Inflammatory macrophage treated with lipopolysaccharide for 1 hour (primary cell): ENCODE data around the gene NTN1.

Experiments used
- DNase-seq, 2 donors: peaks; one replicate each; pipeline ENCODE4 v3.0.0-alpha.2; 2020 to 2022

NTN1 gene

GRCh38 chr17:9170336-9170735 lies 149.0 kb downstream of the NTN1 start:
- no peak for DNase-seq

- no peak for DNase-seq
These were observed 149.5 kb downstream of the NTN1 start for GRCh38 chr17:9170853-9171252.

- DNase-seq, result no peak
These were observed 152.2 kb downstream of the NTN1 start for GRCh38 chr17:9173386-9173983.

- DNase-seq, result no peak
These were observed 153.0 kb downstream of the NTN1 start for GRCh38 chr17:9174312-9174711.

GRCh38 chr17:9174779-9175574 lies 153.7 kb downstream of the NTN1 start:
- no peak for DNase-seq

GRCh38 chr17:9175700-9176467 lies 154.6 kb downstream of the NTN1 start:
- no peak for DNase-seq

GRCh38 chr17:9177212-9177611 lies 155.9 kb downstream of the NTN1 start:
- no peak for DNase-seq

GRCh38 chr17:9178319-9178718 lies 157.0 kb downstream of the NTN1 start:
- no peak for DNase-seq

GRCh38 chr17:9179602-9180001 lies 158.3 kb downstream of the NTN1 start:
- DNase-seq, result no peak

GRCh38 chr17:9181640-9182039 lies 160.3 kb downstream of the NTN1 start:
- peak in 1 of 2 donors; percentile 13 for DNase-seq

- DNase-seq, result no peak
These were observed 162.0 kb downstream of the NTN1 start for GRCh38 chr17:9183306-9183705.

GRCh38 chr17:9185142-9185541 lies 163.8 kb downstream of the NTN1 start:
- no peak for DNase-seq

GRCh38 chr17:9185688-9186284 lies 164.5 kb downstream of the NTN1 start:
- no peak for DNase-seq

- DNase-seq, result no peak
These were observed 166.5 kb downstream of the NTN1 start for GRCh38 chr17:9187828-9188227.

- no peak for DNase-seq
These were observed 167.1 kb downstream of the NTN1 start for GRCh38 chr17:9188367-9188766.

- DNase-seq, result no peak
These were observed 168.6 kb downstream of the NTN1 start for GRCh38 chr17:9189870-9190269.

GRCh38 chr17:9192010-9192409 lies 170.7 kb downstream of the NTN1 start:
- DNase-seq, result no peak

- DNase-seq, result no peak
These were observed 174.1 kb downstream of the NTN1 start for GRCh38 chr17:9195411-9195810.

GRCh38 chr17:9195961-9196670 lies 174.8 kb downstream of the NTN1 start:
- no peak for DNase-seq

GRCh38 chr17:9199571-9200551 lies 178.6 kb downstream of the NTN1 start:
- no peak for DNase-seq

GRCh38 chr17:9200699-9201359 lies 179.5 kb downstream of the NTN1 start:
- no peak for DNase-seq
